ENCODE data around the gene CNTNAP2.

- TF ChIP-seq, protein P1, sequence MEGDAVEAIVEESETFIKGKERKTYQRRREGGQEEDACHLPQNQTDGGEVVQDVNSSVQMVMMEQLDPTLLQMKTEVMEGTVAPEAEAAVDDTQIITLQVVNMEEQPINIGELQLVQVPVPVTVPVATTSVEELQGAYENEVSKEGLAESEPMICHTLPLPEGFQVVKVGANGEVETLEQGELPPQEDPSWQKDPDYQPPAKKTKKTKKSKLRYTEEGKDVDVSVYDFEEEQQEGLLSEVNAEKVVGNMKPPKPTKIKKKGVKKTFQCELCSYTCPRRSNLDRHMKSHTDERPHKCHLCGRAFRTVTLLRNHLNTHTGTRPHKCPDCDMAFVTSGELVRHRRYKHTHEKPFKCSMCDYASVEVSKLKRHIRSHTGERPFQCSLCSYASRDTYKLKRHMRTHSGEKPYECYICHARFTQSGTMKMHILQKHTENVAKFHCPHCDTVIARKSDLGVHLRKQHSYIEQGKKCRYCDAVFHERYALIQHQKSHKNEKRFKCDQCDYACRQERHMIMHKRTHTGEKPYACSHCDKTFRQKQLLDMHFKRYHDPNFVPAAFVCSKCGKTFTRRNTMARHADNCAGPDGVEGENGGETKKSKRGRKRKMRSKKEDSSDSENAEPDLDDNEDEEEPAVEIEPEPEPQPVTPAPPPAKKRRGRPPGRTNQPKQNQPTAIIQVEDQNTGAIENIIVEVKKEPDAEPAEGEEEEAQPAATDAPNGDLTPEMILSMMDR (IDR thresholded peaks at IDR 0.05), result no peak
- TF ChIP-seq POLR2AphosphoS5 (IDR thresholded peaks at IDR 0.05; ENCODE audit: insufficient read depth in 1 of 2, low read depth in 1 of 2) (no peak), POLR2A (IDR thresholded peaks at IDR 0.05) (no peak)
Measured at GRCh38 chr7:147813316-147813715, 1696.7 kb downstream of the CNTNAP2 start.
